Smooth muscle cell (in vitro differentiated cells): ENCODE results near the gene OXCT1. TPM values are rescaled to one million over a fixed set of nuclear protein-coding genes. Genes with fewer than 3 reads are reported as not detected.

ENCODE experiments used
- DNase-seq: peaks from one replicate; lab custom pipeline; 2025; ENCODE audit not compliant: unreplicated experiment; lab: John Stamatoyannopoulos, UW
- H2AFZ ChIP-seq: fragments of 200-600 bp; sonication (generic); 2 replicates; pipeline ENCODE4 v1.6.0; 2016; ENCODE audit warnings: antibody characterized with exemption, low read depth, mild to moderate bottlenecking
- H3F3A ChIP-seq: fragments of 200-600 bp; sonication (generic); 2 replicates; pipeline ENCODE4 v1.6.0; 2017; ENCODE audit warnings: antibody characterized with exemption, low read depth
- H3K27ac ChIP-seq: fragments of 200-600 bp; sonication (generic); 2 replicates; pipeline ENCODE4 v1.5.1; 2016; ENCODE audit warnings: low read depth, mild to moderate bottlenecking
- H3K27me3 ChIP-seq: fragments of 200-600 bp; sonication (generic); 2 replicates; pipeline ENCODE4 v1.6.1; 2016; ENCODE audit warnings: low read depth, mild to moderate bottlenecking
- H3K36me3 ChIP-seq: fragments of 200-600 bp; sonication (generic); 2 replicates; pipeline ENCODE4 v1.5.1; 2016; ENCODE audit warnings: low read depth
- H3K4me1 ChIP-seq: fragments of 200-600 bp; sonication (generic); 2 replicates; pipeline ENCODE4 v1.5.1; 2016; ENCODE audit warnings: low read depth
- H3K4me2 ChIP-seq: fragments of 200-600 bp; sonication (generic); 2 replicates; pipeline ENCODE4 v1.6.0; 2016; ENCODE audit warnings: mild to moderate bottlenecking
- H3K4me3 ChIP-seq: fragments of 200-600 bp; sonication (generic); 2 replicates; pipeline ENCODE4 v1.5.1; 2016; ENCODE audit warnings: mild to moderate bottlenecking
- H3K79me2 ChIP-seq: fragments of 200-600 bp; sonication (generic); 2 replicates; pipeline ENCODE4 v1.6.0; 2016; ENCODE audit warnings: low read depth, mild to moderate bottlenecking
- H3K9ac ChIP-seq: fragments of 200-600 bp; sonication (generic); 2 replicates; pipeline ENCODE4 v1.6.0; 2016; ENCODE audit warnings: low read depth
- H3K9me3 ChIP-seq: fragments of 200-600 bp; sonication (generic); replicated peaks from 2 replicates; pipeline ENCODE4 v1.5.1; 2016; ENCODE audit warnings: low read depth
- H4K20me1 ChIP-seq: fragments of 200-600 bp; sonication (generic); 2 replicates; pipeline ENCODE4 v1.6.0; 2016; ENCODE audit warnings: low read depth
- CTCF ChIP-seq: fragments of 200-600 bp; sonication (generic); IDR thresholded peaks from 2 replicates; pipeline ENCODE4 v1.5.1; 2017; ENCODE audit warnings: borderline replicate concordance, mild to moderate bottlenecking, antibody characterized with exemption; ENCODE audit not compliant: insufficient read depth, poor library complexity, severe bottlenecking
- WGBS: methylation state at CpG from one replicate; pipeline ENCODE4 v1.1.7; 2016; ENCODE audit warnings: low lambda C conversion rate; 5-methylcytosine and 5-hydroxymethylcytosine counted together
- polyA plus RNA-seq: library from polyadenylated mRNA; unstranded; fragments of >200 nt; fragmentation: Nextera tagmentation; extraction: Ambion mirVana; gene quantifications from 2 replicates; pipeline ENCODE4 v1.2.1, GENCODE V29; 2016
- total RNA-seq: library from RNA; depleted of rRNA; stranded (reverse); fragments of >200 nt; gene quantifications from 2 replicates; pipeline ENCODE4 v1.2.3, GENCODE V29; 2014

The OXCT1 gene
- total and polyA plus RNA-seq, 2 experiments from 2014 or later: 10.0 to 16.7 TPM

GRCh38 chr5:41796061-41796460 is 74.2 kb downstream of the OXCT1 start:
- no peak overlapping the region for H3K4me2 ChIP-seq
- peak overlapping the region; percentile 96 for H3K27ac ChIP-seq

GRCh38 chr5:41795125-41795524 is 75.1 kb downstream of the OXCT1 start:
- no peak overlapping the region for H3K4me3 ChIP-seq
- H3K9ac ChIP-seq: peak overlapping the region; percentile 87
- H3K27ac ChIP-seq: peak overlapping the region; percentile 96
- no peak for TF ChIP-seq CTCF
- H3K79me2 ChIP-seq: no peaks in the 10 kb centered on the region
- H3K9me3 ChIP-seq: no peaks in the 10 kb centered on the region
- peaks cover 22% of the 10 kb centered on the region for H3K4me1 ChIP-seq
- peak overlapping the region; percentile 2 for H2AFZ ChIP-seq
- no peaks in the 10 kb centered on the region for H4K20me1 ChIP-seq
- no peaks in the 10 kb centered on the region for H3K36me3 ChIP-seq
- H3K4me2 ChIP-seq: peak overlapping the region; percentile 63
- WGBS: 35% methylated on average over 6 of the region's 6 CpGs
- no peak for DNase-seq
- peaks cover 9% of the 10 kb centered on the region for H3F3A ChIP-seq
- H3K27me3 ChIP-seq: no peaks in the 10 kb centered on the region

More at GRCh38 chr5:41796061-41796460, 74.2 kb downstream of the OXCT1 start:
- Histone ChIP-seq H2AFZ (no peak overlapping the region), H3K79me2 (no peaks in the 10 kb centered on the region), H3F3A (peaks cover 9% of the 10 kb centered on the region), H4K20me1 (no peaks in the 10 kb centered on the region), H3K4me1 (peaks cover 22% of the 10 kb centered on the region), H3K27me3 (no peaks in the 10 kb centered on the region), H3K9me3 (no peaks in the 10 kb centered on the region), H3K4me3 (no peak overlapping the region), H3K36me3 (no peaks in the 10 kb centered on the region), H3K9ac (peak overlapping the region; percentile 15)
- no peak for TF ChIP-seq CTCF
- no peak for DNase-seq

GRCh38 chr5:41794471-41794870 is 75.8 kb downstream of the OXCT1 start:
- Histone ChIP-seq H3K4me2 (peak overlapping the region; percentile 63), H4K20me1 (no peaks in the 10 kb centered on the region), H3K27me3 (no peaks in the 10 kb centered on the region), H3K4me1 (peaks cover 22% of the 10 kb centered on the region), H3K4me3 (peak overlapping the region; percentile 4), H3F3A (peaks cover 9% of the 10 kb centered on the region), H3K9me3 (no peaks in the 10 kb centered on the region), H3K79me2 (no peaks in the 10 kb centered on the region), H3K36me3 (no peaks in the 10 kb centered on the region), H3K27ac (peak overlapping the region; percentile 96), H3K9ac (peak overlapping the region; percentile 87), H2AFZ (peak overlapping the region; percentile 2)
- no peak for TF ChIP-seq CTCF
- no peak for DNase-seq
- WGBS: 0% methylated on average over 4 of the region's 4 CpGs

- no peak overlapping the region for H3K4me3 ChIP-seq
- peak overlapping the region; percentile 63 for H3K4me2 ChIP-seq
- no peaks in the 10 kb centered on the region for H4K20me1 ChIP-seq
- peaks cover 22% of the 10 kb centered on the region for H3K4me1 ChIP-seq
- H2AFZ ChIP-seq: peak overlapping the region; percentile 22
- TF ChIP-seq CTCF: no peak
- H3F3A ChIP-seq: peaks cover 9% of the 10 kb centered on the region
- DNase-seq: no peak
- WGBS: 36% methylated on average over 3 of the region's 3 CpGs
- H3K79me2 ChIP-seq: no peaks in the 10 kb centered on the region
- H3K27ac ChIP-seq: peak overlapping the region; percentile 96
- H3K36me3 ChIP-seq: no peaks in the 10 kb centered on the region
- peak overlapping the region; percentile 81 for H3K9ac ChIP-seq
- H3K9me3 ChIP-seq: no peaks in the 10 kb centered on the region
- H3K27me3 ChIP-seq: no peaks in the 10 kb centered on the region
Observed at GRCh38 chr5:41793141-41793770, 77.0 kb downstream of the OXCT1 start.
